GM12801 (cell line): ENCODE results near the gene SRCIN1.

Experiments
- TF ChIP-seq, protein P1 (sequence below): IDR thresholded peaks from one replicate; pipeline ENCODE4 v1.5.1; 2011; ENCODE audit warnings: control low read depth; ENCODE audit not compliant: insufficient read length; ENCODE audit errors: extremely low read depth

SRCIN1 gene

DNA sequence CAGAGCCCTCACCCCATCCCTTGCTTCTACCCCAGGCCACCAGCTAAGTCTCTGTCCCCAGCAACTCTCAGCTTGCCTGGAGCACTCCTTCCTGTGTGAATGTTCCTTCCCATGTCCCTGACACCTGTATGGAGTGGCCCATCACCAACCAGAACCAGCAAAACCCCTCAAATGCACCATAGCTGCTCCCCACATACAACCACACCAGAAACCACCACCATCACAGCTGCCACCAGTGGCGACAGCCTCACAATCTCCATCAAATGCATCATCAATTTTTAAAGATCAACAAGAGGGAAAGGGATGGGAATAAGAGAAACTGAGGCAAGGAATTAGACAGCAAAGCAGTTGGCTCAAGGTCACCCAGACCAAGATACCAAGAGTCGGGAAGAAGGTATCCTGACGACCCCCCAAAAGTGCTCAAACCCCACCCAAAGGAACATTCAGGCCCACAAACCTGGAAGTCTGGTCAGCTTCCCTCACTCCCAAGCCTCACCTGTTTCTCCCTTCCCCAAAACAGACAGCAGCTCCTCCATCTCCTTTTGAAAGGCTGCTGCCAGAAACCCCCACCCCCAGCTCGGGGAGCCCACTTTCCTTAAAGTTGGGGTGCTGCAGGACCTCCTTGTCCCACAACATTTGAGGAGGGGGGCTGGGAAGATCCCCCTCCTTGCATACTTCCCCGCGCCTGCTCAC is 1.8 kb downstream of the SRCIN1 start:
- TF ChIP-seq, protein P1, sequence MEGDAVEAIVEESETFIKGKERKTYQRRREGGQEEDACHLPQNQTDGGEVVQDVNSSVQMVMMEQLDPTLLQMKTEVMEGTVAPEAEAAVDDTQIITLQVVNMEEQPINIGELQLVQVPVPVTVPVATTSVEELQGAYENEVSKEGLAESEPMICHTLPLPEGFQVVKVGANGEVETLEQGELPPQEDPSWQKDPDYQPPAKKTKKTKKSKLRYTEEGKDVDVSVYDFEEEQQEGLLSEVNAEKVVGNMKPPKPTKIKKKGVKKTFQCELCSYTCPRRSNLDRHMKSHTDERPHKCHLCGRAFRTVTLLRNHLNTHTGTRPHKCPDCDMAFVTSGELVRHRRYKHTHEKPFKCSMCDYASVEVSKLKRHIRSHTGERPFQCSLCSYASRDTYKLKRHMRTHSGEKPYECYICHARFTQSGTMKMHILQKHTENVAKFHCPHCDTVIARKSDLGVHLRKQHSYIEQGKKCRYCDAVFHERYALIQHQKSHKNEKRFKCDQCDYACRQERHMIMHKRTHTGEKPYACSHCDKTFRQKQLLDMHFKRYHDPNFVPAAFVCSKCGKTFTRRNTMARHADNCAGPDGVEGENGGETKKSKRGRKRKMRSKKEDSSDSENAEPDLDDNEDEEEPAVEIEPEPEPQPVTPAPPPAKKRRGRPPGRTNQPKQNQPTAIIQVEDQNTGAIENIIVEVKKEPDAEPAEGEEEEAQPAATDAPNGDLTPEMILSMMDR = no peak

DNA sequence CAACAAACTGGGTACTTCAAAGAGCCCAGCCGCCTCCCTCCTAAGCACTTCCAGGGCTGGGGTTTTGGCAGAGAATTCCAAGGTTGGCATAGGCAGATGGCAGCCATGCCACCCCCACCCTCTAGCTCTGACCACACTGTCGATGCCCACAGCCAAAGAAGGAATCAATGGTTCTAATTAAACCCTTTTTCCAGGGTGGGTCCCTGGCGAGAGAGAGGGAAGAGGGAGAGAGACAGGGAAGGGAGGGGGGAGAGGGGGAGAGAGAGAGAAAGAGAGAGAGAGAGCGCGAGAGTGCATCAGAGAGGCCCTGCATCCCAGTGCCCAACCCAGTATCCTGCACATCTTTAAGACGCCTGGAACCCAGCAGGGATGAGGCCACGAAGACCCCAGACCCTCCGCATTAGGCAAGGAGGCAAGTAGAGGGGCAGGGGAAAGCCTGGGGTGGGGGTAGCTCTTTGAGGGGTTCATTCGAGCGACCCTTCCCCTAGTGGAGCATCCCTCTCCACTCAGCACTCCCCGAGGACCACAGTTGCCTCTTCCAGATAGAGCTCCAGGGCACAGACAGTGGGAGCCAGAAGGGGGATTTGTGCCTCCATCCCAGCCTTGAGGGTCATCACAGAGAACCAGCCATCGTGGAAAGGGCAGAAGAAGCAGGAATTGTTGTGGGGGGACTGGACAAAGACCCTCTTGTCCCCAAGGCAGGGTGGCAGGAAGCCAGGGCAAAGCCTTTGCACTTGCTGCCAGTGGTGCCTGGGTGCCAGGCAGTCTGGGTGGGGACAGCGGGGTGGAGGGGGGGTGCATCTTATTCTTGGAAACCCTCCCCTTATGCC is 2.6 kb downstream of the SRCIN1 start:
- TF ChIP-seq, protein P1 = no peak

GRCh38 chr17:38602453-38602852 is 3.3 kb downstream of the SRCIN1 start:
- TF ChIP-seq, protein P1 = no peak

- TF ChIP-seq, protein P1 = no peak
Measured at GRCh38 chr17:38601539-38602351, 4.0 kb downstream of the SRCIN1 start.

- TF ChIP-seq, protein P1 = no peak
Measured at GRCh38 chr17:38600906-38601305, 4.8 kb downstream of the SRCIN1 start.

DNA sequence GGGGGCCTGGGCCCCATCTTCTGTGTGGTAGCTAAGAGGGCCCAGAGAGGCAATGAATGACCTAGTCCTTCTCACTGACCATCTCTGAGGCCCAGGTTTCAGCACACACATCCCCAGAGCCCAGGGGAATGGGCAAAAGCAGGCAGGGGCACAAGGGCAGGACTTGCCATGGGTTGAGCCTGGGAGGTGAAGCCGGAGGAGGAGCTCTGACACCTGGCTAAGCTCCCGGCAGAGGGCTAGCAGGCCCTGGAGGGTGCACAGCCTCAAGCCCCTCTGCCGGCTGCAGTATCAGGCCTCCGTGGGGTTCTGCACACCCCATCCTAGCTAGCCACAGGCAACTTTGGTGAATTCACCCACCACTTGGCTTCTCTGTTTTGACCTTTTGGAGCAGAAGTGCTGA is 5.3 kb downstream of the SRCIN1 start:
- TF ChIP-seq, protein P1 = no peak

- TF ChIP-seq, protein P1 = no peak
Measured at GRCh38 chr17:38599398-38599856, 6.3 kb downstream of the SRCIN1 start.
